ENCODE results near the gene TROAP. TPM values are rescaled to one million over a fixed set of nuclear protein-coding genes. Genes with fewer than 3 reads are reported as not detected.

Gene TROAP
- total RNA-seq, 2 donors from 2014 or later: 0.27 to 0.99 TPM

DNA sequence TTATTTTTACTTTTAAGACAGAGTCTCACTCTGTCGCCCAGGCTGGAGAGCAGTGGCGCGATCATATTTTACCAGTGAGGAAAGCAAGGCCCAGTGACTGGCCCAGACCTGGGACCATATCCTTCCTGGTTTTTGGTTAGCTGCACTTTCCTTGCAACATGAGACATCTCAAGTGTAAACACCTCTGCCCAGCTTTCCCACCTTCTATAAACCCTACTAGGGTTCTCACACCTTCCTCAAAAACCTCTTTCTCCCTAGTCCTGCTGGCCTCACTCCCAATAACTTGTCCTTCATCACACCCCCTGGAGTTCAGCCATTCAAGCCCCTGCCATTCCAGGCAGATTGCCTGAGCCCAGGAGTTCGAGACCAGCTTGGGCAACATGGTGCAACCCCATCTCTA is 38.4 kb upstream of the TROAP start:
- Histone ChIP-seq H3K4me3 (no peak overlapping the region), H3K9me3 (no peaks in the 10 kb centered on the region), H3K27ac (no peak overlapping the region), H3K36me3 (no peaks in the 10 kb centered on the region), H3K27me3 (replicated peaks; ENCODE audit: insufficient read depth) (no peaks in the 10 kb centered on the region), H3K4me1 (ENCODE audit: control insufficient read depth in 1 of 2, low read depth in 2 of 2) (no peaks in the 10 kb centered on the region)
- DNase-seq (ENCODE audit: low spot score) (no peak), ATAC-seq (ENCODE audit: insufficient number of reproducible peaks, low FRiP score, low read depth) (no peak)
- TF ChIP-seq, protein P1, sequence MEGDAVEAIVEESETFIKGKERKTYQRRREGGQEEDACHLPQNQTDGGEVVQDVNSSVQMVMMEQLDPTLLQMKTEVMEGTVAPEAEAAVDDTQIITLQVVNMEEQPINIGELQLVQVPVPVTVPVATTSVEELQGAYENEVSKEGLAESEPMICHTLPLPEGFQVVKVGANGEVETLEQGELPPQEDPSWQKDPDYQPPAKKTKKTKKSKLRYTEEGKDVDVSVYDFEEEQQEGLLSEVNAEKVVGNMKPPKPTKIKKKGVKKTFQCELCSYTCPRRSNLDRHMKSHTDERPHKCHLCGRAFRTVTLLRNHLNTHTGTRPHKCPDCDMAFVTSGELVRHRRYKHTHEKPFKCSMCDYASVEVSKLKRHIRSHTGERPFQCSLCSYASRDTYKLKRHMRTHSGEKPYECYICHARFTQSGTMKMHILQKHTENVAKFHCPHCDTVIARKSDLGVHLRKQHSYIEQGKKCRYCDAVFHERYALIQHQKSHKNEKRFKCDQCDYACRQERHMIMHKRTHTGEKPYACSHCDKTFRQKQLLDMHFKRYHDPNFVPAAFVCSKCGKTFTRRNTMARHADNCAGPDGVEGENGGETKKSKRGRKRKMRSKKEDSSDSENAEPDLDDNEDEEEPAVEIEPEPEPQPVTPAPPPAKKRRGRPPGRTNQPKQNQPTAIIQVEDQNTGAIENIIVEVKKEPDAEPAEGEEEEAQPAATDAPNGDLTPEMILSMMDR (IDR thresholded peaks at IDR 0.05): no peak

DNA sequence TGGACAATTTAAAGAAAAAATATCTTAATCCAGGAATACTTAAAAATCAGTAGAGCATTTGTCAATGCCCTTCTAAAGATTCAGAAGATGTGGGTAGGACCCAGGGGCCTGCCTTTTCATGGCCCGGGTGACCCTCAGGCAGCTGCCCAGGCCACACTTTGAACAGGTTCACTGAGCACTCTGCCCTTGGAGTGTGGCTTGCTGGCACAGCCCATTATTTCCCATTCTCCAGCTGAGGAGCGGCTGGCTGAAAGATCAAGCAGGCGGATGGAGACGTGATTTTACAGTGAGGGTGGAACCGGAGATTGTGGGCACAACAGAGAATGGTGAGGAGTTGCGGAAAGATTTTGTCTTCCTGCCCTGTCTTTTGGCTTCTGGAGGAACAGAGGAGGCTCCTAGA is 35.2 kb upstream of the TROAP start:
- Histone ChIP-seq H3K27ac (no peak overlapping the region), H3K4me1 (ENCODE audit: control insufficient read depth in 1 of 2, low read depth in 2 of 2) (peaks cover 3 to 10% of the 10 kb centered on the region in 2 donors), H3K36me3 (no peaks in the 10 kb centered on the region), H3K27me3 (replicated peaks; ENCODE audit: insufficient read depth) (no peaks in the 10 kb centered on the region), H3K9me3 (no peaks in the 10 kb centered on the region), H3K4me3 (no peak overlapping the region)
- TF ChIP-seq, protein P1 (IDR thresholded peaks at IDR 0.05): no peak
- DNase-seq (ENCODE audit: low spot score) (no peak), ATAC-seq (ENCODE audit: insufficient number of reproducible peaks, low FRiP score, low read depth) (no peak)

DNA sequence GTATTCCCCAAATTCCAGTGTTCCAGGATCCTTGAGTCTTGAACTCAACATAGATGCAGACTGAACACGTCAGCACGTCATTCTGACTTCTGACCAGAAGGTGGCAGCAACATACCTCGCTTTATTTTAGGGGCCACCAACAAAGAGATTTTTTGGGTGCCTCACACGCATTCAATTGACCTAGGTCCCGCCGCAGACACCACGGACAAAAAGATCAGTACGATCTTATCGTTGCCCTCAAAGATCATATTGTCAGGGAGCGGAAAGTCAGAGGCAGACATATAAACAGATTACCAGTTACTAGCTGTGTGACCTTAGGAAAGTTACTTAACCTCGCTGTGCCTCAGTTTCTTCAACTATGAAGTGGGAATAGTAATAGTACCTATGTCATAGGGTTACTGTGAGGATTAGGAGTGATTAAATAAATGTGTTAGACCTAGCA is 34.6 kb upstream of the TROAP start:
- DNase-seq (ENCODE audit: low spot score) (no peak), ATAC-seq (ENCODE audit: insufficient number of reproducible peaks, low FRiP score, low read depth) (no peak)
- Histone ChIP-seq H3K36me3 (no peaks in the 10 kb centered on the region), H3K27ac (no peak overlapping the region), H3K27me3 (replicated peaks; ENCODE audit: insufficient read depth) (no peaks in the 10 kb centered on the region), H3K9me3 (no peaks in the 10 kb centered on the region), H3K4me1 (ENCODE audit: control insufficient read depth in 1 of 2, low read depth in 2 of 2) (peaks cover 8 to 15% of the 10 kb centered on the region in 2 donors), H3K4me3 (no peak overlapping the region)
- TF ChIP-seq, protein P1 (IDR thresholded peaks at IDR 0.05): peak; percentile 83

DNA sequence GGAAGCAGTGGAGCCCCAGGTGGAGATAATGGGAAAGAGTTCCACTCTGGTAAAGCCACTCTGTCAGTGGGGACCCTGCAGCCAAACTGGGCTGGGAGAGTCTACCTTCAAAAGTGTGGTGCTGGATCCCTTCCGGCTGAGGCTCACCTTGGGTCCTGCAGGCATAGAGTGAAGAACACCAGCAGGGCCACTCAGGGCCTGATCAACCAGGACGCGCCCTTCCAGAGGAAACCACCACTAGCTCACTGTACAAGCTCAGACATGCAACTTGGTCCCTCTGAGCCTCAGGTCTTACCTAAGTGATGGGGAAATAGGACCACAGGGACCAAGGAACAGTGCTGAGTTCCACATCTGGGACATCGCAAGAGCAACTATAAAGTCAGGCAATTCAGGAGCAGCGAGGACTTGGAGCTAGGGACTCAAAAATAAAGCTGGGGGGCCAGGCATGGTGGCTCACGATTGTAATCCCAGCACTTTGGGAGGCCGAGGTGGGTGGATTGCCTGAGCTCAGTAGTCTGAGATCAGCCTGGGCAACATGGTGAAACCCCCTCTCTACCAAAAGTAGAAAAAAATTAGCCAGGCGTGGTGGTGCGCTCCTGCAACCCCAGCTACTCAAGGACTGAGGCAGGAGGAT is 34.0 kb upstream of the TROAP start:
- TF ChIP-seq, protein P1 (IDR thresholded peaks at IDR 0.05): no peak
- ATAC-seq (ENCODE audit: insufficient number of reproducible peaks, low FRiP score, low read depth) (no peak), DNase-seq (ENCODE audit: low spot score) (no peak)
- H3K27ac ChIP-seq: no peak overlapping the region
- H3K9me3 ChIP-seq: no peaks in the 10 kb centered on the region
- no peak overlapping the region for H3K4me3 ChIP-seq
- H3K4me1 ChIP-seq (ENCODE audit: control insufficient read depth in 1 of 2, low read depth in 2 of 2): peaks cover 10 to 19% of the 10 kb centered on the region in 2 donors
- no peaks in the 10 kb centered on the region for H3K36me3 ChIP-seq
- no peaks in the 10 kb centered on the region for H3K27me3 ChIP-seq (replicated peaks; ENCODE audit: insufficient read depth)

DNA sequence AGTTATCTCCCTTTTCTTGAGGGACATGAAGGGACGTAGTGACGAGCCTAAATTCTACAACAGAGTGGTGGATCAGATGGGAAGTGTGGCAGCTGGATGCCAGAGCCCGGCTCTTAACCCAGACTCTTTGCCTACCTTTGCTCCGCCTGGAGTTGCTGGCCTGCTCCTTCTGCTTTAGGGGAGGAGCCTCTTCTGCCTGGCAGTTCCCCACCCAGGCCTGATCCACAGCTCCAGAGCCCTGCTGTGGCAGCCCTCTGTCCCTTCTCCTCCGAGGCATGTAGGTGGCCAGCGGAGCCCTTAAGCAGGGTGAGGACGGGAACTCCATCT is 30.4 kb upstream of the TROAP start:
- H3K27me3 ChIP-seq (replicated peaks; ENCODE audit: insufficient read depth): peaks cover 9% of the 10 kb centered on the region
- H3K27ac ChIP-seq: peak overlapping the region; percentile 21 to 36
- no peak for ATAC-seq (ENCODE audit: insufficient number of reproducible peaks, low FRiP score, low read depth)
- no peak for DNase-seq (ENCODE audit: low spot score)
- peaks cover 17 to 42% of the 10 kb centered on the region in 2 donors for H3K4me1 ChIP-seq (ENCODE audit: control insufficient read depth in 1 of 2, low read depth in 2 of 2)
- peak overlapping the region; percentile 64 for H3K4me3 ChIP-seq
- no peaks in the 10 kb centered on the region for H3K9me3 ChIP-seq
- H3K36me3 ChIP-seq: no peaks in the 10 kb centered on the region
- TF ChIP-seq, protein P1 (IDR thresholded peaks at IDR 0.05): no peak

All from thoracic aorta (tissue), 2 donors.